ENCODE results near the gene ZDHHC11B. TPM values are rescaled to one million over a fixed set of nuclear protein-coding genes. Genes with fewer than 3 reads are reported as not detected.

ZDHHC11B gene
- total and polyA plus RNA-seq, 2 of the 13 experiments (the other 11 are each of a cell fraction or from before 2014, with no cell fraction given), result 0.11 to 0.12 TPM

- TF ChIP-seq RBM22 (optimal IDR thresholded peaks at IDR 0.05; ENCODE audit: low read length), result no peak
- no peak for TF ChIP-seq BRD4 (CRISPR knock-in tag; IDR thresholded peaks at IDR 0.05)
- TF ChIP-seq, protein P1, sequence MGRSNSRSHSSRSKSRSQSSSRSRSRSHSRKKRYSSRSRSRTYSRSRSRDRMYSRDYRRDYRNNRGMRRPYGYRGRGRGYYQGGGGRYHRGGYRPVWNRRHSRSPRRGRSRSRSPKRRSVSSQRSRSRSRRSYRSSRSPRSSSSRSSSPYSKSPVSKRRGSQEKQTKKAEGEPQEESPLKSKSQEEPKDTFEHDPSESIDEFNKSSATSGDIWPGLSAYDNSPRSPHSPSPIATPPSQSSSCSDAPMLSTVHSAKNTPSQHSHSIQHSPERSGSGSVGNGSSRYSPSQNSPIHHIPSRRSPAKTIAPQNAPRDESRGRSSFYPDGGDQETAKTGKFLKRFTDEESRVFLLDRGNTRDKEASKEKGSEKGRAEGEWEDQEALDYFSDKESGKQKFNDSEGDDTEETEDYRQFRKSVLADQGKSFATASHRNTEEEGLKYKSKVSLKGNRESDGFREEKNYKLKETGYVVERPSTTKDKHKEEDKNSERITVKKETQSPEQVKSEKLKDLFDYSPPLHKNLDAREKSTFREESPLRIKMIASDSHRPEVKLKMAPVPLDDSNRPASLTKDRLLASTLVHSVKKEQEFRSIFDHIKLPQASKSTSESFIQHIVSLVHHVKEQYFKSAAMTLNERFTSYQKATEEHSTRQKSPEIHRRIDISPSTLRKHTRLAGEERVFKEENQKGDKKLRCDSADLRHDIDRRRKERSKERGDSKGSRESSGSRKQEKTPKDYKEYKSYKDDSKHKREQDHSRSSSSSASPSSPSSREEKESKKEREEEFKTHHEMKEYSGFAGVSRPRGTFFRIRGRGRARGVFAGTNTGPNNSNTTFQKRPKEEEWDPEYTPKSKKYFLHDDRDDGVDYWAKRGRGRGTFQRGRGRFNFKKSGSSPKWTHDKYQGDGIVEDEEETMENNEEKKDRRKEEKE (IDR thresholded peaks at IDR 0.05), result no peak
- TF ChIP-seq ESRRA (CRISPR knock-in tag; IDR thresholded peaks at IDR 0.05; ENCODE audit: low read depth), result no peak
- no peak for TF ChIP-seq ZNF720 (CRISPR knock-in tag; IDR thresholded peaks at IDR 0.05)
- no peak for TF ChIP-seq SP1 (IDR thresholded peaks at IDR 0.05)
- no peak for TF ChIP-seq SP1 (CRISPR knock-in tag; IDR thresholded peaks at IDR 0.05)
- no peak for TF ChIP-seq KDM5A (IDR thresholded peaks at IDR 0.05; ENCODE audit: borderline replicate concordance, low read length)
- TF ChIP-seq ZSCAN22 (CRISPR knock-in tag; IDR thresholded peaks at IDR 0.05), result no peak
- no peak for TF ChIP-seq ZNF329 (CRISPR knock-in tag; IDR thresholded peaks at IDR 0.05; ENCODE audit: low read depth)
- TF ChIP-seq ZNF276 (CRISPR knock-in tag; IDR thresholded peaks at IDR 0.05; ENCODE audit: low read depth), result no peak
- TF ChIP-seq ZNF562 (CRISPR knock-in tag; IDR thresholded peaks at IDR 0.05; ENCODE audit: borderline replicate concordance), result no peak
- TF ChIP-seq ZNF773 (CRISPR knock-in tag; IDR thresholded peaks at IDR 0.05; ENCODE audit: borderline replicate concordance), result no peak
- TF ChIP-seq SNAPC4 (CRISPR knock-in tag; IDR thresholded peaks at IDR 0.05), result no peak
- TF ChIP-seq, protein P2, sequence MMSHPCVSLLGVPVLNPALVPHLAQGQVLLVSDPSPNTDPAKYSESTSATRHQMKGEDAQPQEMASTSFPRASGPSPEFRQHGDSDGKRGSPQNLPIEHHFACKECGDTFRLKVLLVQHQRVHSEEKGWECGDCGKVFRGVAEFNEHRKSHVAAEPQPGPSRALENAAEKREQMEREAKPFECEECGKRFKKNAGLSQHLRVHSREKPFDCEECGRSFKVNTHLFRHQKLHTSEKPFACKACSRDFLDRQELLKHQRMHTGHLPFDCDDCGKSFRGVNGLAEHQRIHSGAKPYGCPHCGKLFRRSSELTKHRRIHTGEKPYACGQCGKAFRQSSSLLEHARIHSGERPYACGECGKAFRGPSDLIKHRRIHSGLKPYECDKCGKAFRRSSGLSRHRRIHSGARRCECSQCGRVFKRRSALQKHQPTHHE (CRISPR knock-in tag; IDR thresholded peaks at IDR 0.05; ENCODE audit: borderline replicate concordance), result no peak
- TF ChIP-seq FLYWCH1 (CRISPR knock-in tag; IDR thresholded peaks at IDR 0.05), result no peak
- TF ChIP-seq ZNF460 (CRISPR knock-in tag; IDR thresholded peaks at IDR 0.05; ENCODE audit: borderline replicate concordance), result no peak
- TF ChIP-seq REXO4 (CRISPR knock-in tag; IDR thresholded peaks at IDR 0.05; ENCODE audit: borderline replicate concordance), result no peak
These were observed 112.8 kb downstream of the ZDHHC11B start (continued) for GRCh38 chr5:671459-672328.
